Activated CD8-positive, alpha-beta T cell treated with anti-CD3 and anti-CD28 coated beads for 36 hours (primary cell): Measurements from ENCODE around the gene CENPM. TPM values are rescaled to one million over a fixed set of nuclear protein-coding genes. Genes with fewer than 3 reads are reported as not detected.

Experiments
- microRNA-seq: library from miRNA; unstranded; fragments of <30 nt; microRNA quantifications from one replicate; pipeline ENCODE4 v1.2.0, GENCODE V29; 2022; ENCODE audit warnings: borderline microRNAs expressed, borderline replicate concordance
- total RNA-seq, 2 experiments: library from RNA; stranded (reverse); gene quantifications; one replicate each; pipeline ENCODE4 v1.2.3, GENCODE V29; 2021

CENPM gene
- total RNA-seq, 2 experiments from 2014 or later: 62.5 to 63.1 TPM

Small RNAs within 50 kb of the gene (microRNA-seq; reads per million reads assigned to microRNA genes)
- gene MIR33A: 66.3 reads per million, percentile 64 among the genes with 10 or more reads in this experiment

Other genes starting within 250 kb of the CENPM start
- 10 to 100 TPM; 27.7 to 28.4 TPM for gene MEI1, start 247.6 kb downstream of the CENPM start, total RNA-seq
- 10 to 100 TPM; 15.2 to 15.9 TPM for gene CCDC134, start 146.5 kb downstream of the CENPM start, total RNA-seq
- 10 to 100 TPM; 87.1 to 92.9 TPM for gene SREBF2, start 114.0 kb downstream of the CENPM start, total RNA-seq
- gene SHISA8, start 32.1 kb downstream of the CENPM start, total RNA-seq: 1 to 10 TPM; 2.3 to 2.7 TPM
- gene TNFRSF13C, start 20.3 kb downstream of the CENPM start, total RNA-seq: 1 to 10 TPM; 4.0 TPM
- gene SEPTIN3, start 22.3 kb upstream of the CENPM start, total RNA-seq: under 1 TPM; 0.20 to 0.36 TPM
- gene WBP2NL, start 51.6 kb upstream of the CENPM start, total RNA-seq: under 1 TPM in 1 of 2 experiments, not detected in 1; 0.43 TPM
- gene NAGA, start 123.7 kb upstream of the CENPM start, total RNA-seq: 1 to 10 TPM; 9.3 to 9.4 TPM
- 1 to 10 TPM in 1 of 2 experiments, under 1 TPM in 1; 0.97 to 1.3 TPM for gene PHETA2, start 127.1 kb upstream of the CENPM start, total RNA-seq
- 10 to 100 TPM; 51.7 to 61.2 TPM for gene SMDT1, start 132.5 kb upstream of the CENPM start, total RNA-seq
- 10 to 100 TPM; 92.8 to 93.8 TPM for gene NDUFA6, start 143.6 kb upstream of the CENPM start, total RNA-seq
- 1 to 10 TPM; 1.5 to 2.0 TPM for gene CYP2D6, start 183.7 kb upstream of the CENPM start, total RNA-seq